ENCODE data around the gene CPNE7.

DNA sequence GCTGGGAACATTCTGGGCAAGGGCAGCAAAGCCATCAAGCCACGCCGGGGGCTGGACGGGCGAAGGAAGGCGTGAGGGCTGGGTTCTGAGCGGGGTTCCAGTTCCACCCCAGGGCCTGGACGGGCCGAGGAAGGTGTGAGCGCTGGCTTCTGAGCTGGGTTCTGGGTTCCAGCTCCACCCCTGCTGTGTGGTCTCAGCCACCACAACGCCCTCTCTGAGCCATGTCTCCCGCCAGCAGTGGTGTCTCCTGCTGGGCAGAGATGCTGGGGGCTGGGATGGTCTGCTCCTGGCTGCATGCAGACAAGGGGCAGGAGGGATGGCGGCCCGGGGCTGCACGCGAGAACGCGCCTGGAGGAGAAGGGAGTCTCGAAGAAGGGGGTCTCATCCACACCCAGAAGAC is 3.9 kb upstream of the CPNE7 start:
- TF ChIP-seq RBBP5 (IDR thresholded peaks at IDR 0.05; ENCODE audit: borderline replicate concordance, low read depth, low read length): no peak
- no peak for TF ChIP-seq SIN3A (conservative IDR thresholded peaks at IDR 0.05 in 1 of 2, IDR thresholded peaks at IDR 0.05 in 1 of 2; ENCODE audit: low read depth in 1 of 2, low read length in 2 of 2)

Measured in H1 (cell line).